ENCODE data around the gene CEACAM18.

DNA sequence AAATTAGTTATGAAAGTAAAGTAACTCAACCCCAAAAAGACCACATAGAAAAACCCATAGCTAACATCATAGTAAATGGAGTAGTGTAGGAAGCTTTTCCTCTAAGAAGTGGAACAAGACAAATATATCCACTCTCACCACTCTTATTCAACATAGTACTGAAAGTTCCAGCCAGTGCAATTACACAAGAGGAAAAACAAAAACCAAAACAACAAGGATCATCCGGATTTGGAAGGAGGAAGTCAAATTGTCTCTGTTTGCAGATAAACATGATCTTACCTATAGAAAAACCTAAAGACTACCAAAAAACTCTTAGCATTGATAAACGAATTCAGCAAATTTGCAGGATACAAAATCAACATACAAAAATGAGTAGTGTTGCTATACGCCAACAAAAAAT, 11.6 kb upstream of the CEACAM18 start:
- TF ChIP-seq EP300 (IDR thresholded peaks at IDR 0.05) (no peak), POLR2A (IDR thresholded peaks at IDR 0.05) (no peak), POLR2AphosphoS5 (IDR thresholded peaks at IDR 0.05) (no peak)
- TF ChIP-seq, protein P1, sequence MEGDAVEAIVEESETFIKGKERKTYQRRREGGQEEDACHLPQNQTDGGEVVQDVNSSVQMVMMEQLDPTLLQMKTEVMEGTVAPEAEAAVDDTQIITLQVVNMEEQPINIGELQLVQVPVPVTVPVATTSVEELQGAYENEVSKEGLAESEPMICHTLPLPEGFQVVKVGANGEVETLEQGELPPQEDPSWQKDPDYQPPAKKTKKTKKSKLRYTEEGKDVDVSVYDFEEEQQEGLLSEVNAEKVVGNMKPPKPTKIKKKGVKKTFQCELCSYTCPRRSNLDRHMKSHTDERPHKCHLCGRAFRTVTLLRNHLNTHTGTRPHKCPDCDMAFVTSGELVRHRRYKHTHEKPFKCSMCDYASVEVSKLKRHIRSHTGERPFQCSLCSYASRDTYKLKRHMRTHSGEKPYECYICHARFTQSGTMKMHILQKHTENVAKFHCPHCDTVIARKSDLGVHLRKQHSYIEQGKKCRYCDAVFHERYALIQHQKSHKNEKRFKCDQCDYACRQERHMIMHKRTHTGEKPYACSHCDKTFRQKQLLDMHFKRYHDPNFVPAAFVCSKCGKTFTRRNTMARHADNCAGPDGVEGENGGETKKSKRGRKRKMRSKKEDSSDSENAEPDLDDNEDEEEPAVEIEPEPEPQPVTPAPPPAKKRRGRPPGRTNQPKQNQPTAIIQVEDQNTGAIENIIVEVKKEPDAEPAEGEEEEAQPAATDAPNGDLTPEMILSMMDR (IDR thresholded peaks at IDR 0.05), result no peak

All from gastroesophageal sphincter (tissue), 3 donors.